ENCODE results near the gene NDUFV1. TPM values are rescaled to one million over a fixed set of nuclear protein-coding genes. Genes with fewer than 3 reads are reported as not detected.
"Not testable (repeated sequence)": the region's sequence is repeated elsewhere in the genome, so short reads cannot be mapped to it uniquely, and the experiment has no call there.

NDUFV1 gene
- total RNA-seq, 1 experiment from 2014 or later: 242 TPM

DNA sequence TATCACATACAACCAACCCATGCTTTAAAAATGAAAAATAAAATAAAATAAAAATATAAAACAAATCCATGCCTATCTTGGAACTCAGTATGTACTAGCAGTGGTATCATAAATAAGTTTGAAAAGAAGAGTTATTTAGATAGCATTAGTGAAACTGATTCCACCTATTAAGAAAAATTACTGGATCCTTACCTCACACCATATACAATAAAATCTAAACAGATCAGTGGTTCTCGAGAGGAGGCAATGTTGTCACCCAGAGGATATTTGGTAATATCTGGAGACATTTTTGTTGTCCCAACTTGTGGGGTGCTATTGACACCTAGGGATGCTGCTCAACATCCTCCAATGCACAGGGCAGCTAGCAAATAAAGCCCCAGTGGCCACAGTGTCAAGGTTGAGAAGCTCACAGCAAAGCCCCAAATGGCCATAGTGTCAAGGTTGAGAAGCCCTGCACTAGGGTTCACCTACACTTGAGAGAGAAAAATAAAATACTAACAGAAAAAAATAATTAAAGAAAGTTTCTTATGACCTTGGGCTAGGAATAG is 9.9 kb upstream of the NDUFV1 start (continued):
- TF ChIP-seq CBX3 (IDR thresholded peaks at IDR 0.05; ENCODE audit: low read depth) (no peak), FOSL1 (IDR thresholded peaks at IDR 0.05; ENCODE audit: low read depth) (no peak), TCF7L2 (IDR thresholded peaks at IDR 0.05; ENCODE audit: borderline replicate concordance, extremely low read depth, insufficient read depth, insufficient read length) (no peak)
- TF ChIP-seq, protein P1, sequence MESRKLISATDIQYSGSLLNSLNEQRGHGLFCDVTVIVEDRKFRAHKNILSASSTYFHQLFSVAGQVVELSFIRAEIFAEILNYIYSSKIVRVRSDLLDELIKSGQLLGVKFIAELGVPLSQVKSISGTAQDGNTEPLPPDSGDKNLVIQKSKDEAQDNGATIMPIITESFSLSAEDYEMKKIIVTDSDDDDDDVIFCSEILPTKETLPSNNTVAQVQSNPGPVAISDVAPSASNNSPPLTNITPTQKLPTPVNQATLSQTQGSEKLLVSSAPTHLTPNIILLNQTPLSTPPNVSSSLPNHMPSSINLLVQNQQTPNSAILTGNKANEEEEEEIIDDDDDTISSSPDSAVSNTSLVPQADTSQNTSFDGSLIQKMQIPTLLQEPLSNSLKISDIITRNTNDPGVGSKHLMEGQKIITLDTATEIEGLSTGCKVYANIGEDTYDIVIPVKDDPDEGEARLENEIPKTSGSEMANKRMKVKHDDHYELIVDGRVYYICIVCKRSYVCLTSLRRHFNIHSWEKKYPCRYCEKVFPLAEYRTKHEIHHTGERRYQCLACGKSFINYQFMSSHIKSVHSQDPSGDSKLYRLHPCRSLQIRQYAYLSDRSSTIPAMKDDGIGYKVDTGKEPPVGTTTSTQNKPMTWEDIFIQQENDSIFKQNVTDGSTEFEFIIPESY (IDR thresholded peaks at IDR 0.05; ENCODE audit: extremely low read depth, insufficient replicate concordance, low read length): no peak

- intact Hi-C loops (cut with micrococcal nuclease); H3K36me3 ChIP-seq (ENCODE audit: control insufficient read depth in 1 of 2, insufficient read depth in 2 of 2, low read length in 2 of 2); H3K27me3 ChIP-seq (ENCODE audit: insufficient read depth, low read length); BruUV-seq (replicated peaks); H3K27ac ChIP-seq (ENCODE audit: low read depth, low read length); DNase-seq (ENCODE audit: low read depth, low spot score); H4K20me1 ChIP-seq (ENCODE audit: insufficient read depth); H3K9me3 ChIP-seq (ENCODE audit: control insufficient read depth in 1 of 2, insufficient read depth in 1 of 2, low read depth in 1 of 2, low read length in 2 of 2); H3K4me3 ChIP-seq (replicated peaks in 1 of 2; ENCODE audit: low read depth in 1 of 2, low read length in 2 of 2); H3K79me2 ChIP-seq (ENCODE audit: insufficient read depth, low read length); H3K9me2 ChIP-seq (ENCODE audit: insufficient read depth); CTCF ChIA-PET; POLR2A ChIA-PET; H3K9ac ChIP-seq (ENCODE audit: low read length); H3K4me1 ChIP-seq (ENCODE audit: control insufficient read depth in 1 of 2, insufficient read depth in 2 of 2, low read length in 2 of 2); H3K4me2 ChIP-seq (ENCODE audit: low read length); RAD21 ChIA-PET (ENCODE audit: low non-redundant PET in 1 of 2, low total read pairs in 2 of 2, uncharacterized antibody in 2 of 2, unreplicated experiment in 2 of 2); H2AFZ ChIP-seq (ENCODE audit: low read depth, low read length, poor library complexity, severe bottlenecking); ATAC-seq: not testable (repeated sequence)
Measured at GRCh38 chr11:67597458-67597857, 9.3 kb upstream of the NDUFV1 start.

GRCh38 chr11:67597963-67598362 is 8.8 kb upstream of the NDUFV1 start:
- H2AFZ ChIP-seq (ENCODE audit: low read depth, low read length, poor library complexity, severe bottlenecking); POLR2A ChIA-PET; H3K79me2 ChIP-seq (ENCODE audit: insufficient read depth, low read length); H3K4me2 ChIP-seq (ENCODE audit: low read length); RAD21 ChIA-PET (ENCODE audit: low non-redundant PET in 1 of 2, low total read pairs in 2 of 2, uncharacterized antibody in 2 of 2, unreplicated experiment in 2 of 2); BruUV-seq (replicated peaks); CTCF ChIA-PET; H3K27me3 ChIP-seq (ENCODE audit: insufficient read depth, low read length); H3K36me3 ChIP-seq (ENCODE audit: control insufficient read depth in 1 of 2, insufficient read depth in 2 of 2, low read length in 2 of 2); H3K9ac ChIP-seq (ENCODE audit: low read length); H3K4me3 ChIP-seq (replicated peaks in 1 of 2; ENCODE audit: low read depth in 1 of 2, low read length in 2 of 2); ATAC-seq; H3K9me3 ChIP-seq (ENCODE audit: control insufficient read depth in 1 of 2, insufficient read depth in 1 of 2, low read depth in 1 of 2, low read length in 2 of 2); intact Hi-C loops (cut with micrococcal nuclease); H3K27ac ChIP-seq (ENCODE audit: low read depth, low read length); H3K9me2 ChIP-seq (ENCODE audit: insufficient read depth); H3K4me1 ChIP-seq (ENCODE audit: control insufficient read depth in 1 of 2, insufficient read depth in 2 of 2, low read length in 2 of 2); H4K20me1 ChIP-seq (ENCODE audit: insufficient read depth); DNase-seq (ENCODE audit: low read depth, low spot score): not testable (repeated sequence)

Measured in HCT116 (cell line).